Posterior cingulate gyrus (tissue), 11 donors: ENCODE results near the gene UTP14C.
"Not testable (repeated sequence)": the region's sequence is repeated elsewhere in the genome, so short reads cannot be mapped to it uniquely, and the experiment has no call there.

Source experiments
- DNase-seq, 10 donors: peaks; one replicate each; pipeline versions ENCODE4 v3.0.0 to v3.0.0-alpha.2; 2020 to 2021; ENCODE audit warnings: mixed read lengths in 3 of 10
- intact Hi-C: fragments of 100-400 bp; cut with DNase I; formaldehyde crosslinking; loops from one replicate; pipeline ENCODE4 v1.15.1; 2023

The UTP14C gene

GRCh38 chr13:52024481-52024880 is at the start of gene UTP14C:
TSS of gene UTP14C (plus strand) at chr13:52024691. CDS start at chr13:52028805, 4,114 bp downstream.
- DNase-seq = no peak
- intact Hi-C loops = no loop called here

GRCh38 chr13:51976423-51976822 is 48.1 kb upstream of the UTP14C start:
- intact Hi-C loops = no loop called here

GRCh38 chr13:51976890-51977289 is 47.6 kb upstream of the UTP14C start:
- intact Hi-C loops = no loop called here
- DNase-seq = no peak

More at GRCh38 chr13:51976423-51976822, 48.1 kb upstream of the UTP14C start:
- DNase-seq = no peak

GRCh38 chr13:51977625-51978024 is 46.9 kb upstream of the UTP14C start:
- intact Hi-C loops = no loop called here
- DNase-seq = no peak

- DNase-seq = no peak
- intact Hi-C loops = no loop called here
Measured at GRCh38 chr13:51978796-51979556, 45.5 kb upstream of the UTP14C start.

GRCh38 chr13:51980908-51981307 is 43.6 kb upstream of the UTP14C start:
- intact Hi-C loops = no loop called here
- DNase-seq = no peak

GRCh38 chr13:51981355-51981754 is 43.1 kb upstream of the UTP14C start:
- DNase-seq = no peak
- intact Hi-C loops = no loop called here

GRCh38 chr13:51983292-51983691 is 41.2 kb upstream of the UTP14C start:
- DNase-seq, intact Hi-C loops: not testable (repeated sequence)

- DNase-seq, intact Hi-C loops: not testable (repeated sequence)
Measured at GRCh38 chr13:51984904-51985303, 39.6 kb upstream of the UTP14C start.

- intact Hi-C loops = no loop called here
- no peak for DNase-seq
Measured at GRCh38 chr13:51988988-51989618, 35.4 kb upstream of the UTP14C start.

GRCh38 chr13:51993713-51994112 is 30.8 kb upstream of the UTP14C start:
- DNase-seq = no peak
- intact Hi-C loops = no loop called here

GRCh38 chr13:51995677-51996551 is 28.6 kb upstream of the UTP14C start:
- intact Hi-C loops = no loop called here
- DNase-seq = no peak

- intact Hi-C loops = no loop called here
- DNase-seq = no peak
Measured at GRCh38 chr13:51996641-51997040, 27.9 kb upstream of the UTP14C start.

- intact Hi-C loops = no loop called here
Measured at GRCh38 chr13:51997186-51997585, 27.3 kb upstream of the UTP14C start.

GRCh38 chr13:51997641-51998330 is 26.7 kb upstream of the UTP14C start:
- intact Hi-C loops = no loop called here
- no peak for DNase-seq

More at GRCh38 chr13:51997186-51997585, 27.3 kb upstream of the UTP14C start:
- no peak for DNase-seq

GRCh38 chr13:51998723-51999509 is 25.6 kb upstream of the UTP14C start:
- no peak for DNase-seq
- intact Hi-C loops = no loop called here

GRCh38 chr13:51999510-51999911 is 25.0 kb upstream of the UTP14C start:
- DNase-seq = peak in 9 of 10 donors; percentile 31 to 92 (median 60)
- intact Hi-C loops = no loop called here

- DNase-seq = no peak
- intact Hi-C loops = loop anchor here (2.0 kb wide), 1 partner anchor 195 kb away; no protein-coding TSS in a partner anchor
Measured at GRCh38 chr13:51999921-52000320, 24.6 kb upstream of the UTP14C start.

GRCh38 chr13:52001120-52001731 is 23.3 kb upstream of the UTP14C start:
- no peak for DNase-seq
- intact Hi-C loops = loop anchor here (1.0 to 2.0 kb wide), 2 partner anchors 128 to 194 kb away; partner anchors contain the start of gene NEK5
